Midbrain (tissue), 1 donor: ENCODE data around the gene MIDN.

Source experiments
- DNase-seq: peaks from one replicate; lab custom pipeline; 2025; lab: John Stamatoyannopoulos, UW

Gene MIDN

GRCh38 chr19:1270213-1270853 is 21.9 kb downstream of the MIDN start:
- DNase-seq = no peak

- no peak for DNase-seq
These were observed 22.6 kb downstream of the MIDN start for GRCh38 chr19:1270854-1271527.

DNA sequence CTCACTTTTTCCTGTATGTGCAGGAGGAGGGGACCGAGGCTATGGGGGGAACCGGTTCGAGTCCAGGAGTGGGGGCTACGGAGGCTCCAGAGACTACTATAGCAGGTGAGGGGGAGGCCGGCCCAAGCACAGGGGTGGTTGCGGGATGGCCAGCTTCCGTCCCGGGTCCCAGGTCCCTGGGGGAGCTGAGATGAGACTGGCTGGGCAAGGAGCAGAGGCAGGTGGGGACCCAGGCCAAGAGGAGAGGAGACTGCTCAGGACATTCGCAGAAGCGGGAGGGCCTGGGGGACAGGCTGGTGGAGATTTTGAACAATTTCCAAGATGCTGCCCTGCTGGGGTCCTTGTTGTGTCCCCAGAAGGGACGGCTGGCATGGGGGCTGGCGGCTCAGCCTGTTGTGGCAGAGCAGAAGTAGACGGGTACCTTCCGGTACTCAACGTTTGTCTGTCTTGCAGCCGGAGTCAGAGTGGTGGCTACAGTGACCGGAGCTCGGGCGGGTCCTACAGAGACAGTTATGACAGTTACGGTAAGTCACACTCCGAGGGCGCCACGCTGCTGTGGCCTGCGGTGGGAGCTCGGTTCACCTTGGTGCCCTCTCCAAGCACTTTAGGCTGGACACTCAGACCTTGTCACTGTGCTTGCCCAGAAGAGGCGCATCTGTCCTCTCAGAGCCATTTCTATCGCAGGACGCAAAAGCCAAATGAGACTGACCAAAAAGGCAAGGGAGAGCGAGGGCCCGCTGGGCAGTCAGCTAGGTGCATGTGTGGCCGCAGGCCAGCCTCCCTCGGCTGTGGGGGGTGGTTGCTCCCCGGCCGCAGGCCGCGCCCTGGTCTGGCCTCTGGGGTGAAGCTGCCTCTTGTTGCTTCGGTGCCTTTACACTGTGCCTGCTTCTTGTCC is 23.4 kb downstream of the MIDN start:
- DNase-seq = no peak

DNA sequence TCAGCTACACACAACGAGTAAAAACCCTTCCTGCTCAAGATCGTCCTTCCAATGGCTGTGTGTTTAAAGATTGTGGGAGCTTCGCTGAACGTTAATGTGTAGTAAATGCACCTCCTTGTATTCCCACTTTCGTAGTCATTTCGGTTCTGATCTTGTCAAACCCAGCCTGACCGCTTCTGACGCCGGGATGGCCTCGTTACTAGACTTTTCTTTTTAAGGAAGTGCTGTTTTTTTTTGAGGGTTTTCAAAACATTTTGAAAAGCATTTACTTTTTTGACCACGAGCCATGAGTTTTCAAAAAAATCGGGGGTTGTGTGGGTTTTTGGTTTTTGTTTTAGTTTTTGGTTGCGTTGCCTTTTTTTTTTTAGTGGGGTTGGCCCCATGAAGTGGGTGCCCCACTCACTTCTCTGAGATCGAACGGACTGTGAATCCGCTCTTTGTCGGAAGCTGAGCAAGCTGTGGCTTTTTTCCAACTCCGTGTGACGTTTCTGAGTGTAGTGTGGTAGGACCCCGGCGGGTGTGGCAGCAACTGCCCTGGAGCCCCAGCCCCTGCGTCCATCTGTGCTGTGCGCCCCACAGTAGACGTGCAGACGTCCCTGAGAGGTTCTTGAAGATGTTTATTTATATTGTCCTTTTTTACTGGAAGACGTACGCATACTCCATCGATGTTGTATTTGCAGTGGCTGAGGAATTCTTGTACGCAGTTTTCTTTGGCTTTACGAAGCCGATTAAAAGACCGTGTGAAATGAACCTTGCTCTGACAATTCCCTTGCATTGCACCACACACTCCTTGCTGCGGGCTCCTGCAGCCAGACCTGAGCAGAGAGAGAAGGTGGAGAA is 24.3 kb downstream of the MIDN start:
- peak; percentile 9 for DNase-seq

DNA sequence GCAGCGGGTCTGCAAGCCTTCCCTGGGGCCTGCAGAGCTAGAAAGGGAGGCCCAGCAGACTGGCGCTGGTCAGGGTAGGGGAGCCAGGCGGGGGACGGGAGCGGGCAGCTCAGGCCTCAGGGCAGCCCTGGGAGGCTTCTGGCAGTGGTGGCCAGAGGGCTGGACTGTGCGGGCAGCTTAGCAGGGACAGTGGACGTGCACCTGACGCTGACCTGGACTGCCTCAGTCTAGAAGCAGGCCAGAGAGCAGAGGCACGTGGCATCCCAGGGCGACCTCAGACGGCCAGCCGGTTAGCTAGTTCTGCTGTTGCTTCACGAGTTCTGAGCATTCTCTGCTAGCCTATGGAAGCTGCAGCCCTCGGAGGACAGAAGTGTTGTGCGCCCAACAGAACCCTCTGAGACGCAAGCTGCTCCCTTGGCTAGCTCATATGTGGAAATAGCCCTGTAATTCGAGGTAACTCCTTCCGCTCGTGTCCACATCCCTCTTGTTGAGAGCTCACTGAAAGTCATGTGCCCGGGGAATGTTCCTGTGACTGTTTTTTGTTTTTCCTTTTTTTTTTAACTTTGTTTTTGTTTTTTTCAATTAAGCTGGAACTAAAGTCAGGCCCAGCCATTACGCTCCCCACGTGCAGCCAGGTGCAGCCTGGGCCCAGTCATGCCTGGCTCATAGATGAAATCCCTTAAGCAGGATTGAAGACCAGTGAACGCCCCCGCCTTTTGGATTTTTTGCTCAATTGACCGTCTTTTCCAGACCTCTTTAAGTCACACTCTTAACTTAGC is 25.1 kb downstream of the MIDN start:
- DNase-seq = peak; percentile 2

- no peak for DNase-seq
These were observed 25.9 kb downstream of the MIDN start for GRCh38 chr19:1274081-1274851.

- no peak for DNase-seq
These were observed 26.5 kb downstream of the MIDN start for GRCh38 chr19:1274852-1275259.

DNA sequence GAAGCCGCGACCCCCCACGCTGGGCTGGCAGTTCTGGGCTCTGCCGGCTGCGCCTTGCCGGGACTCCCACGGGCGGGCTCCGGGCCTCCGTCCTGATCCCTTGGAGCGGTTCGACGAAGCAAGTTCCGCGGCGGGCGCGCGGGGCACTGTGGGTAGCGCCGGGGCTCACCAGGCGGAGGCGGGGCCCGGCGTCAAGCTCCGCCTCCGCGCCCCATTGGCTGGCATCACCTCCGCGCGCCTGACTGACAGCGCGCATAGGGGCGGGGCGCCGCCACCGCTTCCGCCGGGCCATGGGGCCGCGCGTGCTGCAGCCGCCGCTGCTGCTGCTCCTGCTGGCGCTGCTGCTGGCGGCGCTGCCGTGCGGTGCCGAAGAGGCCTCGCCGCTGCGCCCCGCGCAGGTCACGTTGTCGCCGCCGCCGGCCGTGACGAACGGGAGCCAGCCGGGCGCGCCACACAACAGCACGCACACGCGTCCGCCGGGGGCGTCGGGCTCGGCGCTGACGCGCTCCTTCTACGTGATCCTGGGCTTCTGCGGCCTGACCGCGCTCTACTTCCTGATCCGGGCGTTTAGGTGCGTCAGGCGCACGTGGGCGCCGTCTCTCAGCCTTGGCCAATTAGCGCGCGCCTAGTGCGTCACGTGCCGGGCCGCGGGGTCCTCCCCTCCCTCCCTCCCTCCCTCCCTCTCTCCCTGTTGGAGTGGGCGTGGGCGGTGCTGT is 27.0 kb downstream of the MIDN start, which contains the start of gene FAM174C:
FAM174C (plus strand) TSS at position 271 of the 716 bp plus-strand sequence; CDS start at position 291, 20 bp downstream.
- DNase-seq = peak; percentile 93

DNA sequence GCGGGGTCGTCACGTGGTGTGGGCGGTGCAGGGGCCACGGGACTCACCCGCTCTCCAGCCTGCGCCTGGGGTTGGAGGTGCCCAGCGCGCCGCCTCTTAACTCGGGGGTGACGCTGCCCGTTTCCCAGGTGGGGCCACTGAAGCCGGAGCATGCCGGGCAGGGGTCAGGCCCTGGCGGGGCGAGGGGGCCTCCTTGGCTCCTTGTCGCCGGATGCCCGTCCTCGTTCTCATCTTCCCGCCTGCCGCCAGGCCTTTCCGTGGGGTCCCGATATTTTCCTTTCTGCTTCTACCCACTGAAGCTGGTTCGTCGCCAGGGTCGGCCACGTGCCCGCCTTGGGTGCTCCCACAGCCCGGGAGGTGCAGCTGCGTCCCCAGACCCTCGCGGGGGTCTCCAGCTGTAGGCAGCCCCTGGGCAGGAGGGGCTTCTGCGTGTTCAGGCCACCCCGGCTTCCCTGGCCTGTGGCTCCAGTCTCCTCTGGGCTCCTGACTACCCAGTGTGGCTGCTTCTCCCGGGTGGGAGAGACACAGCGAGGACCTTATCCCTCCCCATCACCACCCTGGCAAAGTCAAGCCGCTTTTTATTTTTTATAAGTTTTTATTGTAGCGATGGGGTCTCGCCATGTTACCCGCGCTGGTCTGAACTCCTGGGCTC is 27.7 kb downstream of the MIDN start:
- no peak for DNase-seq

DNA sequence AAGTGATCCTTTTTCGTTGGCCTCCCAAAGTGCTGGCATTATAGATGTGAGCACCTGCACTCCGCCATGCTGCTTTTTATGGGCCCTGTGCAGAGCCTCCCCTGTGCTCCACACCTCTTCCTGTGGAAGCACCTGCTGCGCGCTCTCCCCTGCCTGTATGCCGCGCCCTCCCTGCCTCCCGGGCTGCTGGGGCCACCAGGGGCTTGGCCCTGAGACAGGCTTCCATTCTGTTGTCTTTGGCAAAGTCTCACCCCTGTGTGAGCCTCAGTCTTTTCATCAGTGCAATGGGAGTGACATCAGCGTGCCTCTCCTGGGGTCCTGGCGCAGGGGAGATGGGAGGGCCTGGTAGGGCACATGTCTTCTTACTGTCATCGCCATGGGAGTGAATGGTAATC is 28.2 kb downstream of the MIDN start:
- DNase-seq = no peak

DNA sequence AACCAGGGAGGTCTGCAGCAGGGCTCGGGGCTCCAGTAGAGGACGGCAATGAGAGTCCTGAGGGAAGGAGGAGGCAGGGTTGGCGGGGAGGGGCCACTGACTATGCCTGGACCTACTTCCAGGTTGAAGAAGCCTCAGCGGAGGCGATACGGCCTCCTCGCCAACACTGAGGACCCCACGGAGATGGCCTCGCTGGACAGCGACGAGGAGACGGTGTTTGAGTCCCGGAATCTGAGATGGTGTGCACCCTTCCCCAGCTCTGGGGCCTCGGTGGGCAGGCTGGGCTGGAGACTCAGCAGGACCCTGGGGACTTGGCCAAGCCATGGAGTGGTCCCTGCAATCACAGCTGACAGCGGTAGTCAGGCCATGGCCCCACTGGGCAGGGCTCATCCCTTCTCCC is 28.7 kb downstream of the MIDN start:
- no peak for DNase-seq

DNA sequence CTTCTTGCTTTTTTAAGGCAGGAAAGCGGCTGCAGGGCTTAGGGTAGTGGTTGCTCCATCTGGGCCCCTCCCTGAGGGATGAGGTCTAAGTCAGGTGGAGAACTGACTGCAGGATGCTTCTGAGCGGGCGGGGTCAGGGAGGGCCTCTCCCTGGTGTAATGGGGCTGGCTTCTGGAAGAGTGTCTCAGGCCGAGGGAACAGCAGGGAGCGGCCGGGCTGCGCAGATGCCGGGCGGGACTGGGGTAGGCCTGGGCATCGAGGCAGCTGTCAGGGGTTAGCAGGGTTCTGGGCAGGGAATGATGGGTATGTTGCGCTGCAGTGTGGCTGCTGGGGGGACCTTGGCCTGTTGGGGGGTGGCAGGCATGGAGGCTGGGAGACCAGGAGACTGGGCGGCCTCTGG is 29.7 kb downstream of the MIDN start:
- no peak for DNase-seq

DNA sequence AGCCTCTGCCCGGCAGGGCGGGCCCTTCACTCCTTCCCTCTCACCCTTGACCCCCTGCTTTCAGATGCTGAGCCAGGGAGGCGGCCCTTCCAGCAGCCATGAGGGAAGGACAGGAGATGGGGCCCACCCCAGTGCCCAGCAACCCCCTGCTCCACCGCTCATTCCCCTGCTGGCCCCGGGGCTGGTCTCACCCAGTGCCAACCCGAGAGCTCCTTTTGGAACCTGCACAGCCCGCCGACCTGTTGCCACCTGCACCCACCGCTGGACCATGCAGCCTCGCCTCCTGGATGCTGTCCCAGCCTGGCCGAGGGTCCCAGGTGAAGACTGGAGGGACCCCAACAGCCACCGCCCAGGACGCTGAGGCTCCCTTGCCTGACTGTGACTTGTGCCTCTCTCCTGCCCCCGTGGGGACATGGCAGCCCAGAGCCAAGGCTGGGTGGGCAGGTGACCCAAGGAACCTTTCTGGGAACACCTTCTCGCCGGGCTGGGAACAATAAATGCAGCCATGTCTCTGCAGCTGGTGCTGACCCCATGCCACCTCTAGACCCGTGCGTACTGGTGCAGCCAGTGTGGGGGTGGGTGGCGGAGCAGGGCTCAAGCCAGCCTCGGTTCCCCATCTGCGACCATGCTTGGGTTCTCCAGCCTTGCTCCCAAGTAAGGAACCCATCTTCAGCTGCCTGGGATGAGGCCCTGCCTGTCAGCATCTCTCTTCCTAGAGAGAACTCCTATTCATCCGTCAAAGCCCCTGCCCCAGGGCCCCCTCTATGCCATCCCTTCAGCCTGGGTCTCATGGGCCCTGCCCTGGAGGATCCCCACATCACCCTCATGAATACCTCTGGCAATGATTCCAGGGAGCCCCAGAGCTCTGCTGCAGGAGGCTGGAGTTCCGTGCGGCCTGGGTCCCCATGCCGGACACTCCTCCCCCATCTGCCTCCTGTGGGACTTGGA is 30.6 kb downstream of the MIDN start:
- DNase-seq = no peak

GRCh38 chr19:1279782-1280341 is 31.5 kb downstream of the MIDN start:
- peak; percentile 90 for DNase-seq

GRCh38 chr19:1280636-1281568 is 32.5 kb downstream of the MIDN start:
- no peak for DNase-seq

DNA sequence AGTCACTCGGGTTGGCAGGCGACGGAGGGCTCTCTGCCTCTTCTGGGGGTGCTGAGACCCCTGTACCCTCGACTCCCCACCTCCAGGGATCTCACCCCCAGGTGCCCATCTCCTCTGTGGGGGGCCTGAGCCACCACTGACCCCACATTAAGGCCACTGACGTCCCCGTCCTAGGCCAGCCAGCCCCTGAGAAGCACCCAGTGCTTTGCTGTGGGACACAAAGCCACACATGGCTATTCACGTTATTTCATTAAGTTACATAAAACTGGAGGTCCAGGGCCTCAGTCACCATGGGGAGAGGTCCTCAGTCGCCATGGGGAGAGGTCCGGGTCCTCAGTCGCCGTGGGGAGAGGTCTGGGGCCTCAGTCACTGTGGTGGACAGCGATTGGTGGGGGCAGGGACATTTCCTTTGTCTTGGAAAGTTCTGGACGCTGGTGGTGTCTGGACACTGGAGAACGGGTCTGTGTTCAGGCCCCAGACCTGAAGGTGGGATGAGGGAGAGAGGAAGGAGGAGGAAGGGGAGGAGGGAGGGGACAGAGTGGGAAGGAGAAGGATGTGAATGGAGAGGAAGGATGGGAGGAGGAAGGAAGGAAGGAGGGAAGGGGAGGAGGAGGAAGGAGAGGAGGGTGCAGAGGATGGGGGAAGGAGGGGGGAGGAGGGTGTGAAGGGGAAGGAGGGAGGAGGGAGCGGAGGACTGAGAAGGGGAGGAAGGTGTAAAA is 33.3 kb downstream of the MIDN start:
- DNase-seq = no peak
